Measurements from ENCODE around the gene RBCK1.

The RBCK1 gene

GRCh38 chr20:419556-420165 is 11.6 kb downstream of the RBCK1 start:
- peak; percentile 90 to 96 (median 92) for DNase-seq

GRCh38 chr20:420166-420620 is 12.1 kb downstream of the RBCK1 start:
- no peak for DNase-seq

GRCh38 chr20:420721-421574 is 12.8 kb downstream of the RBCK1 start:
- DNase-seq = peak in 2 of 3 experiments; percentile 10 to 90

- no peak for DNase-seq
Observed at GRCh38 chr20:421685-422250, 13.7 kb downstream of the RBCK1 start.

GRCh38 chr20:426566-426965 is 18.5 kb downstream of the RBCK1 start:
- no peak for DNase-seq

GRCh38 chr20:427401-427800 is 19.3 kb downstream of the RBCK1 start:
- no peak for DNase-seq

GRCh38 chr20:427849-428657 is 20.0 kb downstream of the RBCK1 start:
- no peak for DNase-seq

- DNase-seq = no peak
Observed at GRCh38 chr20:428658-429200, 20.6 kb downstream of the RBCK1 start.

- no peak for DNase-seq
Observed at GRCh38 chr20:430091-430999, 22.2 kb downstream of the RBCK1 start.

- DNase-seq = peak; percentile 49 to 81 (median 55)
Observed at GRCh38 chr20:431012-431904, 23.2 kb downstream of the RBCK1 start.

GRCh38 chr20:432208-432607 is 24.1 kb downstream of the RBCK1 start:
- no peak for DNase-seq

GRCh38 chr20:432677-433299 is 24.7 kb downstream of the RBCK1 start:
- DNase-seq = no peak

- no peak for DNase-seq
Observed at GRCh38 chr20:433300-433975, 25.3 kb downstream of the RBCK1 start.

GRCh38 chr20:434221-434620 is 26.1 kb downstream of the RBCK1 start:
- no peak for DNase-seq

GRCh38 chr20:434661-435419 is 26.7 kb downstream of the RBCK1 start:
- no peak for DNase-seq

GRCh38 chr20:435558-435957 is 27.5 kb downstream of the RBCK1 start:
- DNase-seq = no peak

- DNase-seq = no peak
Observed at GRCh38 chr20:436476-436875, 28.4 kb downstream of the RBCK1 start.

GRCh38 chr20:437787-438486 is 29.8 kb downstream of the RBCK1 start:
- DNase-seq = no peak
